Measurements from ENCODE around the gene CCDC138. TPM values are rescaled to one million over a fixed set of nuclear protein-coding genes. Genes with fewer than 3 reads are reported as not detected.

CCDC138 gene
- total and polyA plus RNA-seq, 7 donors: 0.39 to 2.4 (median 1.5) TPM

DNA sequence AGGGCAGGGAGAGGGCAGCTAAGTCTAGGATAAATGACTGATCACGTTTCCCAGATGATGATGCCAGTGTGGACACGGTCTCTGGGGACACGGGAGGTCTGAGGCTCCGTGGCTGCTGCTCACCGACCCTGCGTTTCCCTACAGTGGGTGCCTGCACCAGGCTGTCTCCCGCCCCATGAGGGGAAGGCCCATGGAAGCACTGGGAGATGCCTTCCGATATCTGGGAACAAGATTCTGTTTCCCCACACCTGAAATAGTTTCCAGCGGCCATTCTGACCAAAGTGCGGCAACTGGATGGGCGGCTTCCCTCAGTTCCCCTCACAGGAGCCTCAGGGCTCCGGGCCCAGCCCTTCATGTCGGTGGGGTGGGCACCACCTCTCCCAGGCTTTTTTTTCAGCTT, 119.3 kb downstream of the CCDC138 start:
- no peak overlapping the region for H3K4me3 ChIP-seq
- no peak overlapping the region for H3K27ac ChIP-seq
- no peaks in the 10 kb centered on the region for H3K9me3 ChIP-seq
- TF ChIP-seq CTCF (IDR thresholded peaks at IDR 0.05): no peak
- H3K27me3 ChIP-seq (ENCODE audit: insufficient read depth in 3 of 3, low read length in 2 of 3): peaks cover 0 to 5% (median 0%) of the 10 kb centered on the region in 3 donors
- ATAC-seq (no peak), DNase-seq (no peak)
- WGBS, 3 donors: 82 to 86% (median 83%) methylated on average over 13 of the region's 13 CpGs
- H3K36me3 ChIP-seq (ENCODE audit: insufficient read depth in 1 of 2, low read depth in 1 of 2): no peaks in the 10 kb centered on the region
- intact Hi-C loops (cut with DNase I): no loop called here
- H3K4me1 ChIP-seq: no peaks in the 10 kb centered on the region

DNA sequence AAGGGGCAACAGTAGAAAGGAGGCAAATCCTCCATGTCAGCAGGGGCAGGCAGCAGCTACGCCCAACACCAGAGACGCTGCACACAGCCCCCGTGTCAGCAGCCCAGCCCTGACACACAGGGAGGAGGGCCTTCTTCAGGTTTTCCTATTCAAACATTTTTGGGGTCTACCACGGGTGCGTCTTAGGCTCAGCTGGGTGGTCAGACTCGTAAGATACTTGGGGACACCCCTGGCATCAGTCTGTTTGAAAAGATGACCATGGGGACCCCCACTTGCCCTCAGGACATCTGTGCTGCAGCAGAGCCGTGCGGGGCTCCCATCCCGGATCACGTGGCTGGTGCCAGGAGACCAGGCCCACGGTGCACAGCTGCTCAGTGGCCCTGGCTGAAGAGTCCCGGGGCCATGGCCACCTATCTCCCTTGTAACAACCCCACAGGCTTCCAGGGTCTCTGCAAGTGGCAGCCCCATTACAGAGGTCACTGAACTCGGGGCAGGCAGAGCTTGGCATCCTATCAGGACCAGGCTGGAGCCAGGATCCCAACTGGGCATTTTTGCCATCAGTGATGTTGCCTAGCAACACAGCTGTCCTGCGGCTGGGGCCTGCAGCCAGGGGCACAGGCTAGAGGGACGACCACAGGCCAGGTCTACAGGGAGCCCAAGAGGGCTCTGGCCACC, 120.0 kb downstream of the CCDC138 start:
- intact Hi-C loops (cut with DNase I): no loop called here
- 44 to 59% (median 48%) methylated on average over 14 to 15 of the region's 15 CpGs for WGBS, 3 donors
- no peak for TF ChIP-seq CTCF (IDR thresholded peaks at IDR 0.05)
- H3K27me3 ChIP-seq (ENCODE audit: insufficient read depth in 3 of 3, low read length in 2 of 3): peaks cover 0 to 5% (median 0%) of the 10 kb centered on the region in 3 donors
- ATAC-seq (no peak), DNase-seq (no peak)
- H3K9me3 ChIP-seq: no peaks in the 10 kb centered on the region
- H3K4me1 ChIP-seq: no peaks in the 10 kb centered on the region
- H3K4me3 ChIP-seq: no peak overlapping the region
- no peak overlapping the region for H3K27ac ChIP-seq
- H3K36me3 ChIP-seq (ENCODE audit: insufficient read depth in 1 of 2, low read depth in 1 of 2): no peaks in the 10 kb centered on the region

DNA sequence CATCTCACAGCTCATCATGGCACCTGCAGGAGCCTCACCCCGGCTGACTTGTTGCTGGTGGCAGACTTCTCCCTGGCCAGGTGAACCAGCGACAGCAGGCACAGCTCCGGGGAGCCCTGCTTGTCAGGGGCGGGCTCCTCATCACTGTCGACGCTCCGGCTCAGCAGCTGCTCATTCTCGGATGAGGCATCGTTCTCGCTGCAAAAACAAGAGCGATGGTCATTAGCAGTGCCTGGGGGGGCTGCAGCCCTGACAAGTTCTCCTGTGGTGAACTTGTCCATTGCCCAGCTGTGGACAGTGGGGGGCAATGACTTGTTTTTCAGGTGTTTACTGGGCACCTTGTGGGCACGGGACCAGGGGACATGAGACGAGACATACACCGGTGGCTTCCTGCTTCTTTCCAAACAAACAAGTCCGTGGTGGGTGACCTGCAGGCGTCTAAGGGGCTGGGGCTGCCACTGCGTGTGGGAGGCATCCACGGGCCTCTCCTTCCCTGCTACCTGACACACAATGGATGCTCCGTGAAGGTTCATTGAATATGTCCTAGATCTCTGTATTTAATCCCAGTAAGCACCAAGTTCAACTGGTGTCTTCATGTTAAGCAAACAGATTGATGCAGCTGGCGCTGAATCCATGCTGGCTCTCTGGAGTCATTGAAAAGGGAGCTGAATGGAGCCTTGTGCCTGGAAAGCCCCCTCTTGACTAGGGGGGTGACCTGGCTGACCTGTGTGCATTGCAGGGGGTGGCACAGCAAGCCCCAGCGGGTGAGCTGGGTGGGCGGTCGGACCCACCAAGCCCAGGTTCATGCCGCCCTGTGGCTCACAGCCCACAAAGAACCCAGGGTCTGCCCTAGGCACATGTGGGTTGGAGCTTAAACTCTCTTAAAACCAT, 121.5 kb downstream of the CCDC138 start:
- peaks cover 0 to 5% (median 0%) of the 10 kb centered on the region in 3 donors for H3K27me3 ChIP-seq (ENCODE audit: insufficient read depth in 3 of 3, low read length in 2 of 3)
- no peaks in the 10 kb centered on the region for H3K4me1 ChIP-seq
- H3K4me3 ChIP-seq: no peak overlapping the region
- H3K9me3 ChIP-seq: no peaks in the 10 kb centered on the region
- ATAC-seq (no peak), DNase-seq (no peak)
- TF ChIP-seq CTCF (IDR thresholded peaks at IDR 0.05): no peak
- 68 to 76% (median 70%) methylated on average over 24 of the region's 24 CpGs for WGBS, 3 donors
- no peak overlapping the region for H3K27ac ChIP-seq
- intact Hi-C loops (cut with DNase I): no loop called here
- no peaks in the 10 kb centered on the region for H3K36me3 ChIP-seq (ENCODE audit: insufficient read depth in 1 of 2, low read depth in 1 of 2)

DNA sequence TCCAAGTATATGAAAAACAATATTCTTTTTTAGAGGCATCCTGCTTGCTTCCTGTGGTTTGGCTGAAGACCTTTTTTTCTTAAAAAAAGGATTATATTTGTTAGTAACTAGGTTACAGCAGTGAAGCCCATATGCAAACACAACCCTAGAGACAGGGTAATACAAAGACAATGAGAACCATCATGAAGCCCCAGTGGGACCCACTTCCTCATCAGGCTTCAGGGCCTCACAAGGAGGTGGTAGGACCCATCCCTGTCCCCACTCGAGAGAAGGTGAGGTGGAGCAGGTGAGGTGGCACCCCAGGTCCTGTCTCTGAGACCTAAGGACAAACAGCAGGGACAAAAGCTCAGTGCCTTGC, 122.1 kb downstream of the CCDC138 start:
- no peak for TF ChIP-seq CTCF (IDR thresholded peaks at IDR 0.05)
- DNase-seq: no peak
- WGBS, 3 donors: 79 to 83% (median 79%) methylated on average over 1 of the region's 1 CpG

More for the DNA sequence above, 122.1 kb downstream of the CCDC138 start:
- no peak for ATAC-seq
- H3K27me3 ChIP-seq (ENCODE audit: insufficient read depth in 3 of 3, low read length in 2 of 3): peaks cover 0 to 5% (median 0%) of the 10 kb centered on the region in 3 donors
- no peaks in the 10 kb centered on the region for H3K4me1 ChIP-seq
- no peaks in the 10 kb centered on the region for H3K9me3 ChIP-seq
- H3K4me3 ChIP-seq: no peak overlapping the region
- no peak overlapping the region for H3K27ac ChIP-seq
- H3K36me3 ChIP-seq (ENCODE audit: insufficient read depth in 1 of 2, low read depth in 1 of 2): no peaks in the 10 kb centered on the region
- intact Hi-C loops (cut with DNase I): no loop called here

Data from psoas muscle (tissue), 8 donors.